GM12874 (cell line): ENCODE measurements around the gene TMEFF2.

Experiments used
- CTCF ChIP-seq: IDR thresholded peaks from 2 replicates; pipeline ENCODE4 v1.5.1; 2011; ENCODE audit warnings: low read depth, mild to moderate bottlenecking, control low read depth, low read length, moderate library complexity; ENCODE audit not compliant: insufficient read depth

The TMEFF2 gene

GRCh38 chr2:192099742-192100141 is 95.0 kb downstream of the TMEFF2 start:
- no peak for TF ChIP-seq CTCF

- no peak for TF ChIP-seq CTCF
Observed at GRCh38 chr2:192098814-192099491, 95.8 kb downstream of the TMEFF2 start.

GRCh38 chr2:192091476-192091875 is 103.3 kb downstream of the TMEFF2 start:
- no peak for TF ChIP-seq CTCF

- TF ChIP-seq CTCF: no peak
Observed at GRCh38 chr2:192090911-192091310, 103.8 kb downstream of the TMEFF2 start.

GRCh38 chr2:192087398-192087958 is 107.3 kb downstream of the TMEFF2 start:
- TF ChIP-seq CTCF: no peak

- TF ChIP-seq CTCF: no peak
Observed at GRCh38 chr2:192082121-192082520, 112.6 kb downstream of the TMEFF2 start.

- TF ChIP-seq CTCF: no peak
Observed at GRCh38 chr2:192073878-192074277, 120.9 kb downstream of the TMEFF2 start.

- TF ChIP-seq CTCF: no peak
Observed at GRCh38 chr2:192072778-192073177, 122.0 kb downstream of the TMEFF2 start.
